GM19467 (cell line): ENCODE results near the gene CAT.
"Not testable (repeated sequence)": the region's sequence is repeated elsewhere in the genome, so short reads cannot be mapped to it uniquely, and the experiment has no call there.

Experiments used
- ATAC-seq: cut with Tn5 transposase; IDR thresholded peaks from one replicate; pipeline ENCODE4 v1.9.1; 2021; ENCODE audit warnings: mild to moderate bottlenecking, moderate library complexity; ENCODE audit not compliant: unreplicated experiment

CAT gene

DNA sequence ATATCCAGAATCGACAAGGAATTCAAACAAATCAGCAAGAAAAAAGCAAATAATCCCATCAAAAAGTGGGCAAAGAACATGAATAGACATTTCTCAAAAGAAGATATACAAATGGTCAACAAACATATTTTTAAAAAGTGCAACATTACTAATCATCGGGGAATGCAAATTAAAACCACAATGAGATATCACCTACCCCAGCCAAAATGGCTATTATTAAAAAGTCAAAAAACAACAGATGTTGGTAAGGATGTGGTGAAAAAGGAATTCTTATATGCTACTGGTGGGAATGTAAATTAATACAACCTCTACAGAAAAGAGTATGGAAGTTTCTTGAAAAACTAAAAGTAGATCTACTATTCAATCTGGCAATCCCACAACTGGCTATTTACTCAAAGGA, 13.9 kb upstream of the CAT start:
- ATAC-seq = not testable (repeated sequence)

DNA sequence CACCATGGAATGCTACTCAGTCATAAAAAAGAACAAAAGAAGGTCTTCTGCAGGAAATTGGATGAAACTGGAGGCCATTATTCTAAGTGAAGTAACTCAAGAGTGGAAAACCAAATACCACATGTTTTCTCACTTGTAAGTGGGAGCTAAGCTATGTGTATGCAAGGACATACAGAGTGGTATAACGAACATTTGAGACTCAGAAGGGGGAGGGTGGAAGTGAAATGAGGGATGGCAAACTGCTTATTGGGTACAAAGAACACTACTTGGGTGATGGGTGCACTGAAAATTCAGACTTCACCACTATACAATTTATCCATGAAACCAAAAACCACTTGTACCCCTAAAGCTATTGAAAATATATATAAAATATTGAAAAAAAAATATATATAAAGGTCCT, 13.4 kb upstream of the CAT start:
- ATAC-seq = no peak

DNA sequence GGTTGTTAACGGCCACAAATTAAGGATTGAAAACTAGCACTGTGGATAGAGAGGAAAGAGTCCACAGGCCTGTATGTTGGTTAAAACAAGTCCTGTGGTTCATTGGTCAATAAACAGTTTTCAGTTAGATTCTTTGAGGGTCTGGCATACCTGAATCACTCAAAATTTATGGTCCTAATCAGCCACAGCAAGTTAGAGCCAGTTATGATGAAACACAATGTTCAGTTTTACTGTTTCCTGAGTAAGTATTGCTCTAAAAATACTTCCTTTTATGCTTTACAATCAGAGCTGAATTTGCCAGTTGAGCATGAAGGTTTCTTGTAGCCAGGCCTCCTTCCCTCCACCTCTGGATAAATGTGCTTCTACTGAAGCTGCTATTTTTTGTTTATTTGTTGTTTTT, 12.9 kb upstream of the CAT start:
- no peak for ATAC-seq

DNA sequence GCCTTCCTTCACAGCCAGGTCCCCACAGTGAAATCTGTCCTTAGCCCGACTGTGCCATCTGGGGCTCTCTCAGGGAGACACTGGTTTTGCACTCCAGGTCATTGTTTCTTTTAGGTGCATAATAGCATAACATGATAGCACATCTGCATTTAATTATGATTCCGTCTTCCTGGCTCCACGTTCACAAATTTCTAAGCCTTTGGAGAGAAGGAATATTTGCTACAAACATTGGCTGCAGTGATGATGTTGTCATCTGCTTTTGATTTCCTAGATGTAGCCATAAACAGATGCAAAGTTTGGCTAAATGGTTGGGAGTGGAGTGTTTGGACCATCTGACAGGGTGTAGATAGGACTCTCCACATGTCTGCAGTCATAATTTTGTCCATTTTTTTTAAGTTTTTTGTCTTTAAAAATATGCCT, 12.0 kb upstream of the CAT start:
- ATAC-seq = no peak

DNA sequence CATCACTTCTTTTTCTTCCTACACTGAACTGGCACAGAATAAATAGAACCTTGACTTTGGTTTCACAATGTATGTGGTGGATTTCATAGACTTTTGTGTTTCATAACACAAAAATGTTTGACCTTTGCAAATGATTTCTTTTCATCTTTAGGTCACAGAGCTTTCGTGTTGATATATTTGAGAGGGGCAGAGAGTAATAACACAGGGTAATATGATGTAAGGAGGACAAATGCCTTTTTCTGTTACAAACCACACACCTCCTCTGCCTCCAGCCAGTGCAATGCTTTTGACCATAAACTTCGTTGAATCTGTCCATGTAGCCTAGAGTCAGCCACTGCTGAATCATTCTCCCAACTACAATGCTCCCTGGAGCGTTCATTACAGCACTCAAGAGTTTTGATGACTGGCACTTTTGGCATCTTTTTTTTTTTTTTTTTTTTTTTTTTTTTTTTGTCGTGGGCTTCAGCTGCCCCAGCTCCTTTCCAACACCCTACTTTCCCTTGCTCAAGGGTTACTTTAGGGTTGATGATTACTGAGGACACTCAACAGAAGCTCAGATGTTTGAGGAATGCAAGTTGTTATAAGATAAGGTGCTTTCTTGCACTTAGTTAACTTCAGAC, 11.4 kb upstream of the CAT start:
- no peak for ATAC-seq

DNA sequence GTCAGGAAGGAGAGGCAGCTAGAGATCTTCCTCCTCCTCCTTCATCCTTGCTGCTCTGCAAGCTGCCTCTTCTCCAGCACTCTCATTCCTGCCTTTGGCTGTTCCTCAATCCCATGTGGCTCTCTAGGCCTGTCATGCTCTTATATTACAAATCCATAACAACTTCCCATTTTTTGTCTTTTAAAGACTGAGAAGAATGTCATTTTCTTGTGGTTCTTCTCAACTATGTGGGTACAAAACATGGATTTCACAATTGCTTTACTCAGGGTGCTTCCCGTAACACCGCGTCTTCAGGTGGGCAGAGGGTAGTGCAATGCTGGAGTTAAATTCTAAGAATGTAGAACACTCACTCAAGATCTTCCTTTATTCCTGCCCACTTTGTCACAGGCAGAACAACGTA, 6.8 kb upstream of the CAT start:
- ATAC-seq = no peak

DNA sequence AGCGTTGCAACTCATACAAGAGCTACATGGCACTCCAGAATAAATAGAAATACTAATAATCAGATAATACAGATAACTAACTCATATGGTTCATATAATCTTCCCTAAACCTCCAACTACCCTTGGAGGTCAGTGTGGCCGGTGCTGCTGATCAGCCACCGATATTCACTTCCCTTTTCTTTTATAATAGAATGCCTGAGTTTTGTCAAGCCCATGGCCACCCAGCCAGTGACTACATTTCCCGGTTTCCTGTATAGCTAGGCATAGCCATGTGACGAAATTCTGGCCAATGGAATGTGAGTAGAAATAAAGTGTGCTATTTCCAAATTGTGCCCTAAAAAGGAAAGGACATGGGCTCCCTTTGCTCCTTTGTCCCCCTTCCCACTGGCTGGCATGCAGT, 5.9 kb upstream of the CAT start:
- ATAC-seq = no peak

DNA sequence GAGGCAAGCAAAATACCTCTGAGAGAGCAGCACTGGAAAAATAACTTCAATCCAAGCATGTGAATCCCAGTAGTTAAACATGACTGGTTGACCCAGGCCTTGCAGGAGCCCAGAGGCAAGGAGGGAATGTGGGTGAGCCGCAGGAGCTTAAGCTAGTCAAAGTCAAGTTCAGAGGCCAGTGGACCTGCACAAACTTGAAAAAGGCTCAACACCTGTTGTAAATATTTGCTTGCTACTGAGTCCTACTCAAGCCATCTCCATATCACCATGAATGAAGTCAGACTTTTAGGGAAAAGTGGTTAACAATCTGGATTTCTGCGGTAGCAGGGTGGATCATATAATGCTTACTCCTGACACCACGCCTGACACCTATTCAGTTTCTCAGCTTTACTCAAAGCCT, 4.8 kb upstream of the CAT start:
- no peak for ATAC-seq

DNA sequence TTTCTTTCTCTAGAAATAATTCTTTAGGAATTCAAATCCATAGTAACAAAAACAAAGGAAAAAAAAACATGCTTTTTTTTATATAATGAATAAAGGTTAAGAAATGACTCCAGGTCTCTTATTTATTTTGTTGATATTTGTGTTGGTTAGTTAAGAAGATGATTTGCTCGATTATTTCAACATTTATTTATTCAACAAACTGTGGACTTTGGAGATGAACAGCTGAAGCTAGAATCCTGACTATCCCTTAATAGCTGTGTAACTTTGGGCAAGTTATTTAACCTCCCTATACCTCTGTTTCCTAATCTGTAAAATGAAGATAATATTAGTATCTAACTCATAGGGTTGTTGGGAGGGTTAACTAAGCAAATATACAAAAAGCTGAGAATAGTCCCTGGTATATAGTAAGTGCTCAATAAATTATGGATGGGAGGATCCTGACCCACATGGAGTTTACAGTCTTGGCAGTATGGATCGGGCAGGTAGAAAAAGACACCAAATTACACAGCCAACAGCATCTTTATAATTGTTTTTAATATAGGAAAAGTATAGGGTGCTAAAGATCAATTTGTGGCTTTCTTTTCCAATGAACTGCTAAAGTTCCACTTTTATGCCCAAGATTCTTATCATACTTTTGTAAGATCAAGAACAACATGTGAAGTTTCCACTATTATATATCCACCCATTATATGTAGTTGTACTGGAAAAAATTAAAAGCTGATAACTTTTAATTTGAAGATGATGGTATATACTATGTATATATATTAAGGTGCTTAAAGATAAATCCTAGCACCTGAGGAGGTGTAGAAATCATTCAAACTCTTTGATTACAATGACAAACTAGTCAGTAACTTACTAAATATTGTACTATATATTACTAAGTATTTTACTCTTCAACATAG, 1.3 kb upstream of the CAT start:
- ATAC-seq = no peak

DNA sequence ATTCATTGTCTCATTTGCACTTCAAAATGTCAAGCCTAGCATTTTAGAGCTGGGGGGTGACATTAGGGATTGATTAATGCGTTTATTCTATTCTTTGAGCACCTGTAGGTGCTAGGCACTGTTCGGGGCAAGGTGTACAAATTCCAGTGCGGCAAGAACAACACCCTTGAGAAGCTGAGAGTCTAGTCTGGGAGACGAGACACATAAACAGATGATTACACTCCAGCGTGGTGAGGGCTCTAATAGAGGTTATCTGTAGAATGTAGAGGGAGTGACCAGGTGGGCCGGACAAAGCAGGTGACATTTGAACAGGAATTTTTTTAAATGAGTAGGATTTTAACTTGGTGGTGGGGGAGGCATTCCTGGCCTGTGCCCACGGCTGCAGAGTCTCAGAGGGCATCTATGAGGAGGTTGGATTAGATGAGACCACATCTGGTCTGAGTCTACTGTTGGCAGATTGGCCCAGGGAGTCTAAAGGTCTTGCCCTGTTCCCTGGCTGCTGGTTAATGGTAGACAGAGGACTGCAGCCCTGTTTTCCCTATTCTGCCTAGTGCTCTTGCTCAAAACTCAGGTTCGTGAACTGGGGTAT, 970 bp downstream of the CAT start:
- ATAC-seq = no peak

DNA sequence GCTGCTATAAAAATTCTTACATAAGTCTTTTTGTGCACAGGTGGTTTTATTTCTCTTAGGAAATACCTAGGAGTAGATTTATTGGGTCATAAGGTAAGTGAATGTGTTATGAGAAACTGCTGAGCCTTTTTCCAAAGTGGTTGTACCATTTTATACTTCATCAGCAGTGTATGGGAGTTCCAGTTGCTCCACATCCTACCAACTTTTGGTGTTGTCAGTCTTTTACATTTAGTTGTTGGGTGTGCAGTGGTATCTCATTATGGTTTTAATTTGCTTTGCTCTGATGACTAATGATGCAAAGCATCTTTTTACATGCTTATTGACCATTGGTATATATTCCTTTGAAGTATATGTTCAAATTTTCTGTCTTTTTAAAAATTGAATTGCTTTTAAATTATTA, 3.1 kb downstream of the CAT start:
- ATAC-seq = no peak

DNA sequence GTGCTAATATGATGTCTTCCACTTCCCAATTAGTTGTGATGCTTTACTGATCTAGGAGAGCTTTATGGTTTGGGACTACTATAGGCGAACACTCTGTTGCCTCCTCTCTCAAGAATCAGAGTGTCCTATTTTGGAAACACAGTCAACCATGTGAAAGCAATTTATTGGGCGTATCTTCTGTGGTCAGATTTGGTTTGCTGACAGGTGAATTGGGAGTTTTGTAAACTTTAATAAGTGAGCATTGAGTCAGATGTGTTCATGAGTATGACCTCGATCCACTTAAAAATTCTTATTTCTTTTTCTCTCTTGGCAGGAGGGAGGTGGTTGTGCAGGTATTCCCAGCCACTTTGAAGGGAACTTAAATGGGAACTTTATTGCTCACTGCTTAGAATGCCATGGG, 4.4 kb downstream of the CAT start:
- ATAC-seq = no peak

DNA sequence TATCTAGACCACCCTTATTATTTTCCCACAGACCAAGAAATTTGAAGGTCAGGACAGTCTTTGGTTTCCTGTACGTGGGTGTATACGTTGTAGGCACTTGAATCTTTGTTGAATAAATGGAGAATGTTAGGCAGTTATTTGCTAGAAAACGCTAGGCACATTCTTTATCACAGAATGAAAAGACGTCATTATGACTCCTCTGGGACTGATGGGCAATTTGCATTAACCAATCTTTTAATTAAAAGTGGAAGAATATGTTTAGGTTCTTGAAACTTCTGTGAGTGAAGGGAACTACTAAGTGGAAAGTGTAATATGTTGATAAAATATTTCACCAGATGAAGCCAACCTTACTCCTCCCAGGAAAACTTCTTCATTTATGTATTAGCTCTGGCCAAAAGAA, 5.7 kb downstream of the CAT start:
- no peak for ATAC-seq

DNA sequence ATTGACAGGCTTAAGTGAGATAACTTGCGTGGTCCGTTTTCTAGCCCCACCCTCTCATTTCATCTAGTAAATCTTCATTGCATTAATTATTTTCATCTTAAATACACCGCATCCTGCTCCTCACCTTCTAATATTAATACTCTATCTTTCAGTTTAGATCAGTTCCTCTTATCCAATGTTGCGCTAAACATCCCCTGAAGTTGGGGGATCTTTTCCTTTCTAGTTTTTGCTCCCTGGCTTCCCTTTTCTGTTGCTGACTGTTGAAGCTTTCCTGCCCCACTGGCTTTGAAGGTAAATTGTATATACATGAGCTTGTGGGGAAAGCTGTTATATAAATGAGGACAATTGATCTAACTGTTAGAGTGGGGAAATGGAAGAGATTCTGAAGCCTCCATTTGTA, 7.2 kb downstream of the CAT start:
- ATAC-seq = no peak

DNA sequence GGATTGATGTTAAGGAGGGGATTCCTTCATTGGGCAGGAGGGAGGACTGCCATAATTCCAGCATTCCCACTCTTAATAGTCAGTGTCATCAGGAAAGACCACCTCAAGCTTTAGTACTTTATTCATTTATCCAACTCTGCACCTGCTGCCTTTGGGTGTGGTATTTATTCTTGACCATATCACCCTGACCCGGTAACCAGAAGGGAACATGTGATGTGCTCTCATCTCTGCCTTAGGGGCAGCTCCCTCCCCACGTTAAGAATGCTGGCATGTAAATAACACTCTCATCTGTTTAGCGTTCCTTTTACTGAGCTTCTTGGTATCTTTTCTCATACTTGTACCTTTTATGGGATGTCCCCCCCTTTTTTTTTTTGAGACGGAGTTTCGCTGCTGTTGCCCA, 7.7 kb downstream of the CAT start:
- ATAC-seq = no peak

DNA sequence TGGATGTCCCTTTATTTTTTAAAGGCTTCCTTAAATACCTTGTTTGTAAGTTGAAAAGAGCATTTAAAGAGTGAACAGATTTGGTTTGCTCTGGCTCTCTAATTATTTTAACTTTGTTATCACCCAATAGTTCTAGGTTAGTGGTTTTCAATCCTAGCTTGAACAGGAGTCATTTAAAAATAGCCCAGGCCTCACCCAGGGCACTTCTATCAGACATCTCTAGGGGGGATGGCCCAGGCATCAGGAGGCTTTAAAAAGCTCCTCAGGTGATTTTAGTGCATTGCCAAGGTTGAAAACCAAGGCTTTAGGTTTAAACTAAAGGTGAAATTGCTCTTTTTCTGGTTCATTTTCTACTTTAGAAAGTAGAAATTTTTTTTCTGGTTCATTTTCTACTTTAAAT, 8.3 kb downstream of the CAT start:
- ATAC-seq = no peak

DNA sequence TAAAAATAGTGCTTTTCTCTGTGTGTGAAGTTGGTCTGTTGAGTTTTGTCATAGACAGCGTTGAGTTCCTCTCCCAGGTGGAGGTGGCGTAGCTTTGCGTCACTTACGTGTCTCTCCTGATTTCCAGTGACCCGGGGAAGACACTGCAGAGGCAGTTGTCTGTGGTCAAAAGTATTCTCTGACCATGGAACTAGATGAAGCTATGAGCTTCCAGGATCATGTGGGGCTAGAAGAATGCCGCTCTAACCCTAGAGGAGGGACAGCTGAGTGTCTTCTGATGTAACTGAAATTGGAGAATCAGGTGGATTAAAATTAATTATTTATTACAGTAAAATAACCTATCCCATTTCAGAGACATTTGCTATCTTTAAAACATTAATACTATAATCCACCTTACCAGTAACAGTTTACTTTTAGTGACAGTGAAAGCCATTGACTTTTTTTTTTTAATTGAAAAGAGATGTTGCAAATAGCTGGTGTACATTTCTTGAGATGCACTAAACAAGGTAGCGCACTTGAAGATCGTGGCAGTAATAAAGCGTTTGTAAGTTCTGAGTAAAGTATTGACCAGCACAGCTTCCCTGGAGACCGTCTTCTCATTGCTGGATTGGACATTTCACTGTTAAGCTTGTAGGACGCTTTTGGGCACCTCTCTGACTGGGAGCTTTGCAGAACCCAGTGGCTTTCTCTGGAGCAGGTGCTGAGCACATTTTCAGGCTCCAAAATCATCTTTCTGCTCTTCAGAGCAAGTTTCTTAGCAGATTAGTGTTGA, 9.7 kb downstream of the CAT start:
- ATAC-seq = no peak

DNA sequence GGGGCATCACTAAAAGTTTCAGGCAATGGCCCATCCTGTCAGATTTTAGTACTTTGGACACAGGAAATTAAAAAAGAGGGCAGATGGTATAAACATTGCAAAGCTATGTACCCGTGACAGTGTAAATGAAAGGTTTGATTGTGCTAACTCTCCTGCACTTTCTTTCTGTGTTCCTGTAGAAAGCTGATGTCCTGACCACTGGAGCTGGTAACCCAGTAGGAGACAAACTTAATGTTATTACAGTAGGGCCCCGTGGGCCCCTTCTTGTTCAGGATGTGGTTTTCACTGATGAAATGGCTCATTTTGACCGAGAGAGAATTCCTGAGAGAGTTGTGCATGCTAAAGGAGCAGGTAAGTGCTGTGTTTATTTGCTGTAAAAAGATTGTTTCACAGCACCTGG, 10.3 kb downstream of the CAT start:
- no peak for ATAC-seq

DNA sequence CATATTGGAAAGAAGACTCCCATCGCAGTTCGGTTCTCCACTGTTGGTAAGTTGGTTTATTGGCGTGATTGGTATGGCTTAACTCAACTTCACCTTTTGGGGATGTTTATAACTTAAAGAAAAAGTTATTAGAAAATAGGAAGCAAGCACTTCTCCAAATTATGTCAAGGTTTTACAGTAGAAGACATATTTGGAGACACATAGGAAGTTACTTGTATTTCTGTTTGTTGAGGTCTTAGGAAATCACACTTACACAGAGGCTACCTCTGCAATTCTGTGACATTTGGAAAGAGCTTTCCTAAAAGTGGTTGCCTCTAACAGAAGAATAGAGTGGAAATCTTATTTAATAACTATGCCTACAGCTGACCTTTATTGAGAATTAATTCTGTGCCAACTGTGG, 12.3 kb downstream of the CAT start:
- ATAC-seq = no peak

DNA sequence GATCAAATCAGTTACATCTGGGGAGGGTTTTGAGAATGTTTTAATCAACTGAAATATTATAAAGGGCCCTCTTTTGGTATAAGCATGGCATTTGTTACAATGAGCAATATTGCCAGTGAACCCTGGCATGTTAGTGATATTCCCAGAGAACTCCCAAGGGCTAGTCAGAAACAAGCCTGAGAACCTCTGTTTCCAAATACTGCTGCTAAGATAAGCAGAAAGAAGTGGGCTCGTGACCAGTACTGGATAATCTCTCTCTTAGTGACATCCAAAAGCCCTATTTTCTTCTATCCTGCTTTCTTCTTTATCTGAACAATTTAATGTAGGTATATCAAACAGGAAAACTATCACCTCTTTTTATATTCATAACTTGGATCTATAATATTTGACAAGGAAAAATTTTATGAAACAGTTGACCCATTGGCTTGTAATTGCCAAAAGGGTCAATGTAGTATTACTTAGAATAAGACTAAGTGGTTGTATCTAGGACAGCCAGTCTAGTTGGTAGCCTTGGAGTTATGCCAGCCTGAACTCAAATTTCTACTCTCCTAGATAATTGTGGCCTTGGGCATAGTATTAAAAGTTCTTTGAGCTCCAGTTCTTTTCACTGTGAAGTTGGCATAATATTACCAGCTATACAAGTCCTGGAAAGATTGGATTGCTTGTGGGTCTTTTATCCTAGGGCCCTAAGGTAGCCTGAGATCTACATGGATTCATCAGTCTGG, 15.7 kb downstream of the CAT start:
- ATAC-seq = no peak

DNA sequence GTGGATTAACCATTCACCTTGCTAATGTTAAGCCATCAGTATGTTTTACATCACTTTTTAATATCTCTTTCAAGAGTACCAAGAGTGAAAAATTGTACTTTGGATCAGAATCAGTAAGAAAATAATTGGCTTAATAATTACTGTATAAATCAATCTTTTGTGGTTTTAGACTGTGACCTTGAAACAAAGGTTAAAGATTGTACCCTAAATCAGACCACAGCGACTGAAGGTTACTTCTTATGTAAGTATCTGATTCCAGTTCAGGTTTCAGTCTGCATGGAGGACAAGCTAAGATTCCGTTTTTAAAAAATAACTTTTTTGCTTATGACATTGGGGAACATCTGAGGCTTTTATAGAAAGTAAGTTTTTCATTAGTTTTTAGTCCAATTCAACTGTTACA, 18.9 kb downstream of the CAT start:
- no peak for ATAC-seq
